Fibroblast of lung (primary cell): Measurements from ENCODE around the gene RAB27B.

ENCODE experiments used
- EZH2 ChIP-seq: IDR thresholded peaks from 2 replicates; pipeline ENCODE4 v1.5.1; 2012; ENCODE audit warnings: low read length, control low read depth, mild to moderate bottlenecking; ENCODE audit errors: missing control alignments
- TF ChIP-seq, protein P1 (sequence below), 2 donors: IDR thresholded peaks in 1 of 2; conservative IDR thresholded peaks in 1 of 2; 1 replicate in 1 of 2; 2 replicates in 1 of 2; pipeline ENCODE4 v1.5.1; 2011 to 2012; ENCODE audit warnings: low read length in 2 of 2, control low read depth in 1 of 2, inconsistent platforms in 1 of 2, low read depth in 1 of 2, mild to moderate bottlenecking in 1 of 2

DNA sequence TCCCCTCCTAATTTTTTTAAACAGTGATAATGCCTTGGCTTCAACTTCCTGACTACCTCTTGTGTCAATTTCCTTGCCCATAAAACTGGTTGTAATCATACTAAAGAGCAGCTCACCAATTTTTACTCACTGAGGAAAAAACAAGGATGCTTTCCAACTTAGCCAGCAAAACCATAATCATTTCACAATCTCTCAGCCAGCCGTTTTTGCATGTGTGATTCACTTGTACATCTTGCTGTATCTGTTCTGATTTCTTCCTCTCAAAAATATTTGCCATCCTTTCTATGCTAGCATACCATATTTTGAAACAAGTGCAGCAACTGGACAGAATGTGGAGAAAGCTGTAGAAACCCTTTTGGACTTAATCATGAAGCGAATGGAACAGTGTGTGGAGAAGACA, 60.7 kb downstream of the RAB27B start:
- TF ChIP-seq, protein P1, sequence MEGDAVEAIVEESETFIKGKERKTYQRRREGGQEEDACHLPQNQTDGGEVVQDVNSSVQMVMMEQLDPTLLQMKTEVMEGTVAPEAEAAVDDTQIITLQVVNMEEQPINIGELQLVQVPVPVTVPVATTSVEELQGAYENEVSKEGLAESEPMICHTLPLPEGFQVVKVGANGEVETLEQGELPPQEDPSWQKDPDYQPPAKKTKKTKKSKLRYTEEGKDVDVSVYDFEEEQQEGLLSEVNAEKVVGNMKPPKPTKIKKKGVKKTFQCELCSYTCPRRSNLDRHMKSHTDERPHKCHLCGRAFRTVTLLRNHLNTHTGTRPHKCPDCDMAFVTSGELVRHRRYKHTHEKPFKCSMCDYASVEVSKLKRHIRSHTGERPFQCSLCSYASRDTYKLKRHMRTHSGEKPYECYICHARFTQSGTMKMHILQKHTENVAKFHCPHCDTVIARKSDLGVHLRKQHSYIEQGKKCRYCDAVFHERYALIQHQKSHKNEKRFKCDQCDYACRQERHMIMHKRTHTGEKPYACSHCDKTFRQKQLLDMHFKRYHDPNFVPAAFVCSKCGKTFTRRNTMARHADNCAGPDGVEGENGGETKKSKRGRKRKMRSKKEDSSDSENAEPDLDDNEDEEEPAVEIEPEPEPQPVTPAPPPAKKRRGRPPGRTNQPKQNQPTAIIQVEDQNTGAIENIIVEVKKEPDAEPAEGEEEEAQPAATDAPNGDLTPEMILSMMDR (conservative IDR thresholded peaks at IDR 0.05 in 1 of 2, IDR thresholded peaks at IDR 0.05 in 1 of 2; ENCODE audit: low read depth in 1 of 2, low read length in 2 of 2), result no peak
- no peak for TF ChIP-seq EZH2
